Muscle of arm (tissue), 12 donors: ENCODE data around the gene E2F3. TPM values are rescaled to one million over a fixed set of nuclear protein-coding genes. Genes with fewer than 3 reads are reported as not detected.
"Not testable (repeated sequence)": the region's sequence is repeated elsewhere in the genome, so short reads cannot be mapped to it uniquely, and the experiment has no call there.

ENCODE experiments used
- DNase-seq: peaks from one replicate; pipeline ENCODE4 v3.0.0-alpha.2; 2013
- polyA plus RNA-seq, 12 donors: library from polyadenylated mRNA; unstranded; fragments of 120-200 nt; gene quantifications; one replicate each; pipeline ENCODE4 v1.2.1, GENCODE V29; 2013; ENCODE audit not compliant: insufficient read length in 12 of 12

Gene E2F3
- polyA plus RNA-seq, 12 donors, result 7.9 to 11.5 (median 10.0) TPM; not detected in 1

DNA sequence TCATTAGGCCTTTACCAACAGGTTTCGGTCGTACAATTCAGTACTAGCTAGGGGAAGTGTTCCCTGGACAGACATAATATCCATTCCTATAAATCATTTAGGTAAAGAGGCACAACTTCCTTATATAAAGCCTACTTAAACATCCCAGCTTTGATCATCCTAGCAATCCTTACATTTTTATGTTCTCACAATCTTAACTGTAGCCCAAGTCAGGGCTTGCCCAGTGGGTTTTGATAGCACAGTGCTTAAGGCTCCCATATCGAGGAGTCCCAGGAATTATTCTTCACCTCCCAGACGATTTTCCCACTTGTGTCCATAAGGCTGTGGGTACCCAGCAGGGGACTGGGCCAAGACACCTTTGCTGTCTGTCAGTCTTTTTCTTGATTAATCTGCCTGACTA, 63.2 kb downstream of the E2F3 start:
- no peak for DNase-seq

DNA sequence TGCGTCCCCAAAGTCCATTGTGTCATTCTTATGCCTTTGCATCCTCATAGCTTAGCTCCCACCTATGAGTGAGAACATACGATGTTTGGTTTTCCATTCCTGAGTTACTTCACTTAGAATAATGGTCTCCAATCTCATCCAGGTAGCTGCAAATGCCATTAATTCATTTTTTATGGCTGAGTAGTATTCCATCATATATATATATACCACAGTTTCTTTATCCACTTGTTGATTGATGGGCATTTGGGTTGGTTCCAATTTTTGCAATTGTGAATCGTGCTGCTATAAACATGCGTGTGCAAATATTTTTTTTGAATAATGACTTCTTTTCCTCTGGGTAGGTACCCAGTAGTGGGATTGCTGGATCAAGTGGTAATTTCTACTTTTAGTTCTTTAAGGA, 63.9 kb downstream of the E2F3 start:
- DNase-seq, result not testable (repeated sequence)

DNA sequence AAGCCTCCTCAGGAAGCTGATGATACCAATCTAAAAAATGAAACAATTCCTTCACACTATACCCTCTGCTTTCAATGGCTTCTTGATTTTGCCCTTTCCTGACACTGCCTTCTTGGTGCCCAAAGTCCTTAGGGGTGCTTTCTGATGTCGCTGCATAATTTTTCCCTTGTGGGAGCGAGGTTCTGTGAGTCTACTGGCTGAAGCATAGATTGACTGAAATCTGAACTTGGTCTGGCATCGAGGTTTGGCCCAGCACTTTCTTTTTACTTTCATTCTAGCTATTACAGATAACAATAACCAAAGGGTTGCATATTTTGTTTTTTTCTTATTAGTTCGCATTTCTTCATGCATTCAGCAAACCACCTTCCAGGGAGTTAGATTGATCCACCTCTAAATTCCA, 65.8 kb downstream of the E2F3 start:
- DNase-seq, result no peak

DNA sequence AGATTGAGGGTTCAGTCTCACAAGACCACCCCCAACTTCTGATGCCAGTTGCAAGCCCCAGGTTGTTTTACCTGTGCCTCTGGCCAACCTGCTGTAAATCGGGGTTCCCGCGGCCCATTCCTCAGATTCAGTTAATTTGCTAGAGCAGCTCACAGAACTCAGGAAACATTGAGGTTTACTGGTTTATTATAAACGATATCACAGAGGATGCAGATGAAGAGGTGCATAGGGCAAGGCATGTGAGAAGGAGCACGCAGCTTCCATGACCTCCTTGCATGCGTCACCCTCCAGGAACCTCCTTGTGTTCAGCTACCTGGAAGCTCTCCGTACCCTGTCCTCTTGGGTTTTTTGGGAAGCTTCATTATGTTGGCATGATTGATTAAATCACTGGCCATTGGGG, 66.5 kb downstream of the E2F3 start:
- DNase-seq, result no peak

DNA sequence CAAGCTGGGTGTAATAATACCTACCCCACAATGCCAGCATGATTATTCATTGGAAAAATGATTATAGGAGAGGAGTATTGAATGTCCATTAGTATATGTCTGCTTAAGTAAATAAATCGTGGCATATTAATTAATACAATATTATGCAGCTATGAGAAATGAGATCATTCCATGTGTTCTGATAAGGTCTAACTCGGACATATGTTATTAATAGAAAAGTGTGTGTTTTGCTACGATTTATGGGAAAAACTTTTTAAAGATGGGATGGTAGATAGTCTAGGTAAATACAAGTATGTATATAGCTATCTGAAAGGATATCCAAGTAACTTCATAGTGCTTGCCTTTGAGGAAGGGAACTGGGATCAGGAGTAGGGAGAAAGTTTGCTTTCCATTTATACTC, 71.1 kb downstream of the E2F3 start:
- DNase-seq, result no peak

DNA sequence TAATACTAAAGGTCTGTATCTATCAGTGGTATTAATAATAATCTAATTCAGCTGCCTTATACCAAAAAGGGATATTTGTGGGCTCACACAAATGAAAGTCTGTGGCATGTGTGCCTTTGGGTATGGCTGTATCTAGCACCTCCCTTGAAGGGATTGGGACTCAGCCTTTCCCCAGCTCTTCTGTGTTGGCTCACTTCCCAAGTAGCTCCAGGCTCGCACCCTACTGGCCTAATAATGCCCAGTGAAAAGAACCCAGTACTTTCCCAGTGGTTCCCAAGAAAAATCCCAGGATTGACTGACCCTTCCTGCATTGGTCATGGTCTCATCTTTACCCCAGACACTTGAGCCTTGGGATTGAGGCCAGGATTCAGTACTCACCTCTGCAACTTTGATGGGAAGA, 71.8 kb downstream of the E2F3 start:
- DNase-seq, result no peak

DNA sequence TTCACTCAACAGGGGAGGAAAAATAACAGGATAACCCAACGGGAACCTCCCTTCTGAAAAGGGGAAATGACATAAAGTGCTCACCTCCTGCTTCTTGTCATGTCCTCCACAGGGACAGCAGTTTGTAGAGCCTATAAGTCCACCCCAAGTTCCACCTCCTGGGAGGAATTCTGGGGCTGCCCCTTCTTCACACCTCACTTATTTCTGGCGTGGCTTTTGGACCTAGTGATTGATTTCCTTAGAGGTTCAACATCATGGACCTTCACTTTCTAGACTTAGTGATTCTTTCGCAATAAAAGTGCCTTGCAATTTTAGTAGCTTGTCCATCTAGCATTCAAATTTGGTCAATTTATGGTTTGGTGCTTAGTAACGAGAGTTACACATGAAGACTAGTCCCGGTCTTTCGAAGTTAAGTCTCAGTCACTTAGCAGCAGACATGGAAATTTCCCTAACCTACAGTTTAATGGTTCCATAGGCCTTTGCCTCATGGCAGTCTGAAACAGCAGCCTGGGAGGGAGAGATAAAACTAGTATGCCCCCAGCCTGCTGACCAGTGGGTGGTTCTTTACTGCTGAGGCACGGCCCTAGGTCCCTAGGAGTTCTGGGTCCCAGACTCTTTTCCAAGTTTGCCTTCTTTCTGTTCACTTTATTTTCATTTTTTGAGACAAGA, 73.3 kb downstream of the E2F3 start:
- no peak for DNase-seq

DNA sequence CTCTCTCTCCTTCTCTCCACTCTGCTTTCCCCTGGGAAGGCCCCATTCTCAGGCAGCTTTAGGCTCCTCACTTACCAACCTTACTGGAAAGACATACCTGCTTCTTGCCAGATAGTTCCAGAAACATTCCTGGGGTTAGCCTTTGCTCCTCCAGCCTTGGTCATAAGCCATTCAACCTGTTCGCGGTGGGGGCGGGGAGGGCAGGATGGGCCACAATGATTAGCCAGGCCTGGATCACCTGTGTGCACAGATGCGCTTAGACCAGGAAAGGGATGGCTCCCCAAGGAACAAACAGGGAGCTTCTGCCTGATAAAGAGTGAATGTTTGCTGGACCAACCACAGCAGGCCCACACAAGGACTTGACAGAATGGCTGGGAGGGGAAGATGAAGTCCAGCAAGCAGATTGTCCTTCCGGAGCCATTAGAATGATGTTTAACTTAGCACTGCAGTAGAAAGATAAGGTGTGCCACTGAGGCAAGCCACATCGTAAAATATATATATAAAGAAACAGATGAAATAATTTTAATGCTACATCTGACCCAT, 74.9 kb downstream of the E2F3 start:
- no peak for DNase-seq

DNA sequence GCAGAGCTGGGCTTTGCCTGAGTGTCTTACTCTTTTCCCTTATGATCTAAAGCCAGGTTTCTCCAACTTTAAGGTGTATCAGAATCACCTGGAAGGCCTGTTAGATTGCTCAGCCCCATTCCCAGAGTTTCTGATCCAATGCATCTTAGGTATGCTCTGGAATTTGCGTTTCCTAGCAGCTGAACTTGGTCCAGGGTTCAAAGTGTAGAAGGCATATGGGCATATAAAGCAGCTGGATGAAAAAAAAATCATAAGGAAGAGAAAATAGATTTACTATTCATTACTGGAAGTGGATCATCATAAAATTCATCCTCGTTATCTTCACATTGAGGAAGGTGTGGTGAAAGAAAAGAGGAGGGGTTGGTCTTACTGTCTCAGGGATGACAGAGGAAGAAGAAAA, 75.8 kb downstream of the E2F3 start:
- DNase-seq, result no peak

DNA sequence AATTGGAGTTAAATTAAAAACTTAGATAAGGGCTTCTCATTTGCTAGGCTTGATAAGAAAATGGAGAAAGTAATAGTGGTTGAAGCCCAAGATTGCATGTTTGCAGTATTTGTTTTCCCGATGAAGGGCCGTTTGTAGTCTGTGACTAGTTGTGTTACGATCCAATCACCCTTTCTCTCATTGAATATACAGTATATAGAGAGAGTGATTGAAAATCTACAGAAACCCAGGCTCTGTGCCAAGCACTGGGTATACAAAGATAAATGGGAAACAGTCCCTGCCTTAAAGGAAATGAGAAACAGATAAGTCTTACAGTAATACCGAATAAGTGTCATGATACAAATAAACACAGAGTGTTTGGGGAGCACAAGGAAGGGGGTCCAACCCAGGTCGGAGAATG, 77.4 kb downstream of the E2F3 start:
- DNase-seq, result no peak

DNA sequence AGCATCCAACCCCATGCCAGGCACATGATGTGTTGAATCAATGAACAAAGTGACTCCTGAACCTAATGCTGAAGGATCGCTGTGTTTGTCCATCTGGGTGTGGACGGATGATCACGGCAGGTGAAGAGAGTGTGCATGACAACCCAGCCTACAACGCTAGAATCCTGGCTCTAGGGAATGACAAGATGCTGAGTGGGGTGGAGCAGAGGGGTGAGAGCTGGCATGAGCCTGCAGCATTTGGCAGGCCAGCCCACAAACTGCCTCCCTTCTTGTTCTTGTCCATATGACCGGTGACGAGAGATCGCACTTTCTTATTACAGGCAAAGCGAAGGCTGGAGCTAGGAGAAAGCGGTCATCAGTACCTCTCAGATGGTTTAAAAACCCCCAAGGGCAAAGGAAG, 77.8 kb downstream of the E2F3 start:
- DNase-seq, result no peak

DNA sequence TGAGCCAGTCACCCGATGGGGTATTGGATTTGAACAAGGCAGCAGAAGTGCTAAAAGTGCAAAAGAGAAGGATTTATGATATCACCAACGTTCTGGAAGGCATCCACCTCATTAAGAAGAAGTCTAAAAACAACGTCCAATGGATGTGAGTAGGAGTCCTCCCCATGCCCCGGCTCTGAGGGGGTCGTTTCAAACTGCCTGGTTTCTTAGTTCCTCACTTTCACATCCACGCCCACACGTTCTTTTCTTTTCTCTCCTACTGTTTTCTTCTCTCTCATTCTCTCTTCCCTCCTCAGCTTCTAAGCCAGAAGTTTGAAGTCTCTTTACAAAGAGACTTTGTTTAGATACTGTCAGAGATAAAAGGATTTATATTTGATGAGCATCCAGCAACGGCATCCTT, 79.6 kb downstream of the E2F3 start:
- no peak for DNase-seq

DNA sequence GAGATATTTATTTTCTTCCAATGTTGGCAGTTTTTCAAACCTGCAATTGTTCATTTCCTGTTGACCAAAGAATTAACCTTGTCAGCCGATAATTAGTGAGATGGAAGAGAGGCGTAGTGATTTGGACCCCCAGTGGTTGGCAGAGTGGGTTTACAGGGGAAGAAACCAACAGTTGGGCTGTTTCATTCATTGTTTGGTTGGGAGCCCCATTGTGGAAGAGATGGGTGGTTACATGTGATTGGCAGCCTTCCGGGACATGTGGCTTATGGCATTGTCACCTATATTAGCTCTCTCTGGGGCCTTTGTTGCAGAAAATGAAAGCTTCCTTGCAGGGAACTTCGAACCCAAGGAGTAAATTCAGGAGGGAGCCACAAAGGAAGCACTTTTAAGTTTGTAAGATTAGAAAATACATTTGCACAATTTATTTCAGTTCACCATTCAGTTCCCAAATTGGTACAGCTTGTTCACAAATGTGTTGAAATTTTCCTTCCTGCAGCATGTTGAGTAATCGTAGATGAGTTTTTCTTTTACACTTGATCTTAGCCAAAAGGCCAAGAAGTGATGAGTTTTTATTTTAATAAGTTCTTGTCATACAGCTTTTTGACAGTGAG, 82.3 kb downstream of the E2F3 start:
- DNase-seq, result no peak

DNA sequence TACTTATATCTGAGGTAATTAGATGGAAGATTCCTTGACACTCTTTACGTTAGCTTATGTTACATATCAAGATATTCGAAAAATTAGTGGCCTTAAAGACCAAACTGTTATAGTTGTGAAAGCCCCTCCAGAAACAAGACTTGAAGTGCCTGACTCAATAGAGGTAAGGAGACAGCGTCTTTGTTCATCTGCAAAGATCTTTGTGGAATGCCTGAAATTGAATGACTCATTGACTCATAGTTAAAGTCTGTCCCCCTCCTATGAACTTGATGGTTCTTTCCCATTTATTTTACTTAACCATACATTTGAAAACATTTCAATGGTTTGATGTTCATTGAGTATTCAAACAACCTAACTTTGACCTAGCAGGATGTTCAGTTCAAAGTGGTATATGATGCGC, 85.0 kb downstream of the E2F3 start:
- no peak for DNase-seq

DNA sequence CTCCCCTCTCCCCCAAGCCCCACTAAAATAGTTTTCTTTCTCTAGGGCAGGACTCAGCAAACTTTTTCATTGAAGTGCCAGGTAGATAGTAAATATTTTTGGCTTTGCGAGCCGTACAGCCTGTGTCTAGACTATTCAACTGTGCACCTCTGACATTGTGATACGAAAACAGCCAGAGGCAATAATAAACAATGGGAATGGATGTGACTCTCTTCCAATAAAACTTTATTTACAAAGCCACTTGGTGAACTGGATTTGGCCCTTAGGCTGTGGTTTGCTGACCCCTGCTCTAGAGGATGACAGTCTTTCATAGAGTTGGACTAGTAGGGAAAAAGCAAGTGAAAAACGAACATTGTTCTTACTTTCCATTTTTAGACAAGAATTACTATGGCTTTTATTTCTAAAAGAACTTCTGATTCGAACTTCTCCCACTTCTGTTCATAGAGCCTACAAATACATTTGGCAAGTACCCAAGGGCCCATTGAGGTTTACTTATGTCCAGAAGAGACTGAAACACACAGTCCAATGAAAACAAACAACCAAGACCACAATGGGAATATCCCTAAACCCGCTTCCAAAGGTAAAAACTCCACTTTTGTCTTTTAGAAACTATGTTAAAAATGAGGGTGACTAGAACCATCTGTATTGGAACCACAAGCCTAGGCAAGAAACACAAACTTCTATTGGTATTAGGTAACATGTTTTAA, 86.1 kb downstream of the E2F3 start:
- no peak for DNase-seq

DNA sequence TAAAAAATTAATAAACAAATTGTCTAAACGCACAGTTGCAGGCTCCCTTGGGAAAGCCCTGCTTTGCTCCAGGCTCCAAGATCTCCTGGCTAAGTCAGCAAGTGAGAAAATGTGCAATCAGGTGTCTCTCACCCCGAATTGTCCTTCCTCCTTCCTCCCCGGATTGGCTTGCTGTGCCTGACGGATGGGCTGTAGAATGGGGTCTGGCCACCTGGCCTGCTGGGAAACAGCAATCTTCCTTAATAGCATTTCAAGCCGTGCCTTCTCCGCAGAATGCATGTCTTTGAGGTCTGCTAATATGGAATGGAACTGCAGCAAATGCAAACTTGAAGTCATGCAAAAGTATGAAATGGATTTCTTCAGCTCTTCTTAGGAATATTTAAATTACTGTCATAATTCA, 88.9 kb downstream of the E2F3 start:
- no peak for DNase-seq

DNA sequence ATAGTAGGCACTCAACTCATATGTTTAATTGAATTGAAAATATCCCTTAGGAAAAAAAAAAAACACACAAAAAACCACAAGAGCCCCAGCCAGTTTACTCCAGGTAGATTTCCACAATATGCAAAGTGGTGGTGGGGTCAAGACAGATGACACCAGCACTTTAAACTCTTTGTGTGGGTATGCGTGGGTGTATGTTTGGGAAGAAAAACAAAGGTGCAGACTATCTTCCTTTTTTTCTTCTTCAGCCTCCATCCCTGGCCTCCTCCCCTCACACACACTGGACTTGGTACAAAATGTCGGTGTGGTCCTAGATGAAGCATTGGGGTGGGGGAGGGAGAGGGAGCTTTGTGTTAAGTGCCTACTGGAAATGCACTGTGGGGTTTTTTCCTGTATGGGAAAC, 90.4 kb downstream of the E2F3 start:
- DNase-seq, result no peak

DNA sequence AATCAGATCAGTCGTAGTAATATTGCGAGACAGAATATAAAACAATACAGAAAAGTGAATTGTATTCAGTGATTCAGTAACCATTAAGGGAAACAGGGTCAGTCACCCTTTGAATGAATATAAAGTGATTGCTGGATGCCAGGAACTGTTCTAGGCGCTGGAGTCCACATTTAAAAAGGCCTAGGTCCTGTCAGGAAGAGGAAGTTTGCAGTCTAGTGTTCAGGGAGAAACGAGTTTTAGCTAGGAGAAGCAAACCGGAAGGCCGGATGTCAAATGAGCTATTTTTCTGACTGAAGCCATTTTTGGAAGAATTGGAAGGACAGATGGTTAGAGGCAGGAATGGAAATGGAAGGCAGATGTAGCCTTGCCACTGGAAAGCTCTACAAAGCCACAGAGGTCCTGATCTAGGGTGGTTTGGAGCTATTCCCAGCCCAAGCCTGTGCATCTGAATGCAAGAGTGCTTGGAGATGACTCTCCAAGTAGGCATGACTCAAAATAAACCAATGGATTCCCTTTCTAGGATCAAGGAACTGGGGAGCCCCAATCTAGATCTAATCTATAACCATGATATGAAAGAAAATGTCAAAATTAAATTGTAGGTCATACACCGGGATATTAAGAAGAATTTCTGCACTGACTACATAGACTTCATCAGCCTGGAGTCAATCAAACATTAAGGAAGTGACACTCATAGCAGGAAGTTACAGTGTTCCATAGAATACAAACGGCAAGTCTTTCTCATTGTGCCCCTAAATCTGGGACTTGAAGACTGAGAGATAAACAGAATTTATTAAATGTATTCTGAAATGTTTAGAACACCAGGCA, 95.7 kb downstream of the E2F3 start:
- no peak for DNase-seq

DNA sequence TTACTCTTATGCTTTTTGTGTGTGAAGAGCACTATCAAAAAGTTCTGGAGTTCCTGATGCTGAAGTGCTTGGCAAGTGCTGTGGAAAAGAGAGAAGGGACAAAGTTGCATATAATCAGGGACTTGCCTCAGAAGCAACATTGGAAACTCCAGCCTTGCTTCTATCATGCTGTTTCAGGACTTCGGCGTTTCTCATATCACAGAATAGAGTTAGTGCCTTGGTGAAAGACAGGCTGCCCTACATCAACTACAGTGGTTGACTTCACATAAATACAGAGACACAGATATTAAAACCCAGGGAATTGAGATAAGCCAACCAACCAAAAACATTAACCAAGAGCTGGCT, 96.3 kb downstream of the E2F3 start:
- no peak for DNase-seq

DNA sequence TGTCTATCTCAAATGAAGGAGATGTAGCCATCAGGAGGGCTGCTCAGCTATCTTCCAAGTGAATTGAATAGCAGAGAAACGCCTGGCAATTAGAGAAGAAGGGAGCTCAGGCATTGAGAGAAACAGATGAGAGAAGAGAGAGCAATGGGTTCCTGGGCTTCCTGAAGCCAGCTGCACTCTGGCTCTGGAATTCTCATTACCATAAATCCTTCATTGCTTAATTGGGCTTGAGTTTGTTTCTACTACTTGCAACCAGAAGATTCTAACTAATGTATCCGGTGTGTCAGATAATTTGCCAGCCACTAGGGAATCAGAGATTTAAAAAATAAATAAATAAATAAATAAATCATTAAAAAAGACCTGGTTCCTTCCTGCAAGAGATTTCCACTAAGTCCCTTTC, 107.5 kb downstream of the E2F3 start:
- DNase-seq, result no peak

DNA sequence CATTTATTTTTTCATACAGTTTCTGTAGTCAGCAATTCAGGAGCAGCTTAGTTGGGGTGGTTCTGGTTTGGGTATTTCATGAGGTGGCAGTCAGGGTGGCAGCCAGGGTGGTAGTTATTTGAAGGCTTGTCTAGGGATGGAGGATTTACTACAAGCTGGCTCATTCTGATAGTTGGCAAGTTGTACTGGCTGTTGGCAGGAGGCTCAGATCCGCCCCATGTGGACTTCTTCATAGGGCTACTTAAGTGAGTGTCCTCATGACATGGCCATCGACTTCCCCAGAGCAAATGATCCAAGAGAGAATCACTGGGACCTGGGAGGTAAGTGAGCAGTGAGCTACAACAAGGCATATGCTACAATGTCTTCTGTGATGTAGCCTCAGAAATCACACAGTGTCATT, 110.2 kb downstream of the E2F3 start:
- DNase-seq, result no peak

DNA sequence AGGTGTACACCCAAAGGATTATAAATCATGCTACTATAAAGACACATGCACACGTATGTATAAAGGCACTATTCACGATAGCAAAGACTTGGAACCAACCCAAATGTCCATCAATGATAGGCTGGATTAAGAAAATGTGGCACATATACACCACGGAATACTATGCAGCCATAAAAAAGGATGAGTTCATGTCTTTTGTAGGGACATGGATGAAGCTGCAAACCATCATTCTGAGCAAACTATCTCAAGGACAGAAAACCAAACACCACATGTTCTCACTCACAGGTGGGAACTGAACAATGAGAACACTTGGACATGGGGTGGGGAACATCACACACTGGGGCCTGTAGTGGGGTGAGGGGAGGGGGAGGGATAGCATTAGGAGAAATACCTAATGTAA, 123.5 kb downstream of the E2F3 start:
- not testable (repeated sequence) for DNase-seq

DNA sequence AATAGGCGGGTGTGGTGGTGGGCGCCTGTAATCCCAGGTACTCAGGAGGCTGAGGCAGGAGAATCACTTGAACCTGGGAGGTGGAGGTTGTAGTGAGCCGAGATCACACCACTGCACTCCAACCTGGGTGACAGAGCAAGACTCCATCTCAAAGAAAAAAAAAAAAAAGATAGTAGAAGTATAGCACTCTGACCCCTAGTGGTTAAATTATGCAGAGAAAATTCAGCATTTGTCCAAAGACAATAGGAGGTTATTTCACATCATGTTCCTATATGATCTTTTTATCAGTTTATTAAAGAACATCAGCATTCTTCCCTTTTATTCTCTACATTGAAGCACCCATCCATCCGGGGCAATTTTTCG, 127.4 kb downstream of the E2F3 start:
- peak; percentile 23 for DNase-seq
